ENCODE data around the gene PTPRE.

PTPRE gene

GRCh38 chr10:128064108-128064969, 157.4 kb downstream of the PTPRE start:
- peak; percentile 56 for DNase-seq

- DNase-seq: no peak
These were observed 158.2 kb downstream of the PTPRE start for GRCh38 chr10:128064970-128065580.

- DNase-seq: no peak
These were observed 159.1 kb downstream of the PTPRE start for GRCh38 chr10:128065881-128066534.

- DNase-seq: no peak
These were observed 160.0 kb downstream of the PTPRE start for GRCh38 chr10:128066870-128067382.

- DNase-seq: no peak
These were observed 160.9 kb downstream of the PTPRE start for GRCh38 chr10:128067691-128068397.

- DNase-seq: no peak
These were observed 161.7 kb downstream of the PTPRE start for GRCh38 chr10:128068398-128069285.

- peak; percentile 75 for DNase-seq
These were observed 162.6 kb downstream of the PTPRE start for GRCh38 chr10:128069351-128070051.

- no peak for DNase-seq
These were observed 163.3 kb downstream of the PTPRE start for GRCh38 chr10:128070161-128070560.

- DNase-seq: no peak
These were observed 164.0 kb downstream of the PTPRE start for GRCh38 chr10:128070721-128071416.

GRCh38 chr10:128071417-128071782, 164.5 kb downstream of the PTPRE start:
- DNase-seq: no peak

- DNase-seq: no peak
These were observed 165.1 kb downstream of the PTPRE start for GRCh38 chr10:128072046-128072445.

GRCh38 chr10:128072941-128073645, 166.2 kb downstream of the PTPRE start:
- no peak for DNase-seq

GRCh38 chr10:128073890-128074289, 167.0 kb downstream of the PTPRE start:
- no peak for DNase-seq

- no peak for DNase-seq
These were observed 167.7 kb downstream of the PTPRE start for GRCh38 chr10:128074589-128074988.

GRCh38 chr10:128077155-128077875, 170.4 kb downstream of the PTPRE start:
- no peak for DNase-seq

- DNase-seq: no peak
These were observed 171.4 kb downstream of the PTPRE start for GRCh38 chr10:128078136-128078969.

- DNase-seq: no peak
These were observed 173.3 kb downstream of the PTPRE start for GRCh38 chr10:128080231-128080630.

- DNase-seq: no peak
These were observed 173.7 kb downstream of the PTPRE start for GRCh38 chr10:128080641-128081040.
